Effector memory CD8-positive, alpha-beta T cell (primary cell): Measurements from ENCODE around the gene GPHN.

ENCODE experiments used
- ATAC-seq: fragments of 150-1000 bp; cut with Tn5 transposase; replicated peaks from 2 replicates; pipeline ENCODE4 v1.10.0; 2021; ENCODE audit warnings: mild to moderate bottlenecking, moderate library complexity
- DNase-seq, 3 experiments: peaks; one replicate each; pipeline ENCODE4 v3.0.0; 2021
- H3K27ac Mint-ChIP-seq, 2 donors: one replicate each; pipeline ENCODE4 v1.8.0; 2022; ENCODE audit warnings: mild to moderate bottlenecking in 2 of 2, mixed read lengths in 2 of 2, moderate library complexity in 2 of 2
- H3K27me3 Mint-ChIP-seq, 2 donors: one replicate each; pipeline ENCODE4 v1.8.0; 2022; ENCODE audit warnings: mixed read lengths in 2 of 2
- H3K36me3 Mint-ChIP-seq: one replicate; pipeline ENCODE4 v1.8.0; 2022; ENCODE audit warnings: mild to moderate bottlenecking, moderate library complexity, mixed read lengths; ENCODE audit not compliant: insufficient read depth
- H3K4me1 Mint-ChIP-seq, 2 donors: one replicate each; pipeline ENCODE4 v1.8.0; 2022; ENCODE audit warnings: low read depth in 2 of 2, mixed read lengths in 2 of 2
- H3K4me3 Mint-ChIP-seq, 2 donors: one replicate each; pipeline ENCODE4 v1.8.0; 2022; ENCODE audit warnings: mild to moderate bottlenecking in 2 of 2, mixed read lengths in 2 of 2, moderate library complexity in 2 of 2
- H3K9me3 Mint-ChIP-seq, 2 donors: one replicate each; pipeline ENCODE4 v1.8.0; 2022; ENCODE audit warnings: mixed read lengths in 2 of 2
- total RNA-seq, 9 experiments: gene quantifications; one replicate each; lab custom pipeline; 2026; lab: John Stamatoyannopoulos, UW

The GPHN gene
- total RNA-seq: 9.4 to 18.3 (median 13.6) reads per million in 9 experiments

DNA sequence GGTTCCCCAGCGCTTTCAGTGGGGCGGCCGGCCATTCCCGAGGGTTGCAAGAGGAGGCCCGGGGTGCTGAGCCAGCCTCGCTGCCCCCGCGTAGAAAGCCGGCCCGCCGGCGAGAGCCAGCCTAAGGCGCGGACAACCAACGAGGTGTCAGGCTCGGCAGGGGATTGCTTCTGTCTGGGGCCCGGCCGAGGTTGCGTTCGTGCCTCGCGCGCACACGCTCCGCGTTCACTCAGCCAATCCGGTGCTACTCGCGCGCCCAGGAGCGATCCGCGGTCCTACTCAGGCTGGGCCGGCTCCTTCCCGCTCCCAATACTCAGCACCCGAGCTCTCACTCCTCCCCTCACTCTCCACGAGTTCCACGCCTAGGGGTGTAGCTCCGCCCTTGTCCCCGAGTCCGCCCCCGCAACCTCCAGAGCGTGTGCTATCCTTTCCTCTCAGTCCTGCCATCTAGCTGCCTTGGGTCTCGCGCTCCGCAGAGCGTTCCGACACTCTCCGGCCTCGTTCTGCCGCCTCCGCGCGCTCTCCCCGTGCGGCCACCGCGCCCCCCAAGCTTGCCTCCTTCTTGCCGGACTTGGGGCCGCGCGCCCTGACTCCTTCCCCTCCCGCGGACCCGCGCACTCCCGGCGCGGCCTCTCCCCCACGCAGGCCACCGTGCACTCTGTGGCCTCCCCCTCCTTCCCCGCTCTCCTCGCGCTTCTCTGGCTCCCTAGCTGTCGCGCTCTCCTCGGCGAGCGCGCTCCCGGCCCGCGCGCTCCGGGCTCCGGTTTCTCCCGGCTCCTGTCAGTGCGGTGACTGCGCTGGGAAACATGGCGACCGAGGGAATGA is at the start of gene GPHN:
TSS of gene GPHN (plus strand) at position 426 of the 825 bp plus-strand sequence.
- DNase-seq (peak; percentile 66 to 71 (median 66)), ATAC-seq (peak; percentile 87)
- H3K27ac Mint-ChIP-seq: peak within 1 kb of the TSS; percentile 72 to 86
- H3K27me3 Mint-ChIP-seq: peaks cover 9 to 15% of the 10 kb centered on the region in 2 donors
- peak within 1 kb of the TSS; percentile 88 to 91 for H3K4me3 Mint-ChIP-seq
- peaks cover 11 to 24% of the 10 kb centered on the region in 2 donors for H3K4me1 Mint-ChIP-seq
- H3K9me3 Mint-ChIP-seq: no peaks in the 10 kb centered on the region
- peaks cover 3% of the 10 kb centered on the region for H3K36me3 Mint-ChIP-seq

DNA sequence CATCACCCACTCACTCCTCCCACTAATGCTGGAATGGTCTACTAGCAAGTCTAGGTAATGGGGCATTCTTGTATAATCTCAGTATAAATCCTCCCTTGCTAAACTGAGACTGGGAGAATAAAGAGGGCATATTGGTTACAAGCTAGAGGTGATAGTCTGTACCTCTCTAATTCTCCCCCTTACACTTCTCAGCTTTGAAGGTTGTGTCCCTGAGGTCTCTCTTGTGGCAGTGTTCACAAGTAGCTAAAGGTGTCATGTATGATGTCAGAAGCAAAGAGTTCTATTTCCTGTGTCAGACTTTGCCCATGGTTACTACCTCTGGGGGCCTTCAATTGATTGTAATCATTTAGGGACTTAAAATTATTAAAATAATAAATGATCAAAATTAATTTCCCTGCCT is 48.3 kb upstream of the GPHN start:
- Mint-ChIP-seq H3K9me3 (peaks cover 0 to 4% of the 10 kb centered on the region in 2 donors), H3K4me1 (no peaks in the 10 kb centered on the region), H3K36me3 (no peaks in the 10 kb centered on the region), H3K27ac (no peak overlapping the region), H3K4me3 (no peak overlapping the region), H3K27me3 (peaks cover 0 to 5% of the 10 kb centered on the region in 2 donors)
- no peak for DNase-seq
- ATAC-seq: peak; percentile 73

- H3K27me3 Mint-ChIP-seq: no peaks in the 10 kb centered on the region
- H3K36me3 Mint-ChIP-seq: no peaks in the 10 kb centered on the region
- H3K27ac Mint-ChIP-seq: no peak overlapping the region
- no peak for DNase-seq
- no peaks in the 10 kb centered on the region for H3K4me1 Mint-ChIP-seq
- H3K9me3 Mint-ChIP-seq: no peaks in the 10 kb centered on the region
- no peak overlapping the region for H3K4me3 Mint-ChIP-seq
- no peak for ATAC-seq
Observed at GRCh38 chr14:66464261-66464660, 43.7 kb upstream of the GPHN start.

GRCh38 chr14:66468778-66469367 is 39.1 kb upstream of the GPHN start:
- H3K27ac Mint-ChIP-seq: no peak overlapping the region
- no peaks in the 10 kb centered on the region for H3K4me1 Mint-ChIP-seq
- H3K27me3 Mint-ChIP-seq: no peaks in the 10 kb centered on the region
- H3K9me3 Mint-ChIP-seq: no peaks in the 10 kb centered on the region
- DNase-seq: no peak
- H3K36me3 Mint-ChIP-seq: no peaks in the 10 kb centered on the region
- H3K4me3 Mint-ChIP-seq: no peak overlapping the region
- ATAC-seq: no peak

GRCh38 chr14:66471584-66471983 is 36.4 kb upstream of the GPHN start:
- no peak overlapping the region for H3K27ac Mint-ChIP-seq
- ATAC-seq (no peak), DNase-seq (no peak)
- H3K27me3 Mint-ChIP-seq: no peaks in the 10 kb centered on the region
- no peak overlapping the region for H3K4me3 Mint-ChIP-seq
- H3K4me1 Mint-ChIP-seq: no peaks in the 10 kb centered on the region
- no peaks in the 10 kb centered on the region for H3K36me3 Mint-ChIP-seq
- no peaks in the 10 kb centered on the region for H3K9me3 Mint-ChIP-seq

GRCh38 chr14:66472251-66472650 is 35.7 kb upstream of the GPHN start:
- no peaks in the 10 kb centered on the region for H3K27me3 Mint-ChIP-seq
- no peak overlapping the region for H3K4me3 Mint-ChIP-seq
- no peak for ATAC-seq
- H3K36me3 Mint-ChIP-seq: no peaks in the 10 kb centered on the region
- H3K4me1 Mint-ChIP-seq: no peaks in the 10 kb centered on the region
- DNase-seq: no peak
- no peak overlapping the region for H3K27ac Mint-ChIP-seq
- no peaks in the 10 kb centered on the region for H3K9me3 Mint-ChIP-seq

GRCh38 chr14:66473223-66473622 is 34.7 kb upstream of the GPHN start:
- H3K27me3 Mint-ChIP-seq: no peaks in the 10 kb centered on the region
- ATAC-seq (no peak), DNase-seq (no peak)
- no peaks in the 10 kb centered on the region for H3K36me3 Mint-ChIP-seq
- no peaks in the 10 kb centered on the region for H3K4me1 Mint-ChIP-seq
- no peaks in the 10 kb centered on the region for H3K9me3 Mint-ChIP-seq
- H3K27ac Mint-ChIP-seq: no peak overlapping the region
- no peak overlapping the region for H3K4me3 Mint-ChIP-seq

GRCh38 chr14:66476964-66477363 is 31.0 kb upstream of the GPHN start:
- H3K27ac Mint-ChIP-seq: no peak overlapping the region
- no peaks in the 10 kb centered on the region for H3K36me3 Mint-ChIP-seq
- H3K27me3 Mint-ChIP-seq: no peaks in the 10 kb centered on the region
- H3K9me3 Mint-ChIP-seq: no peaks in the 10 kb centered on the region
- no peaks in the 10 kb centered on the region for H3K4me1 Mint-ChIP-seq
- no peak overlapping the region for H3K4me3 Mint-ChIP-seq
- ATAC-seq (no peak), DNase-seq (no peak)

GRCh38 chr14:66477567-66477966 is 30.4 kb upstream of the GPHN start:
- no peak overlapping the region for H3K27ac Mint-ChIP-seq
- no peaks in the 10 kb centered on the region for H3K27me3 Mint-ChIP-seq
- H3K9me3 Mint-ChIP-seq: no peaks in the 10 kb centered on the region
- H3K4me1 Mint-ChIP-seq: no peaks in the 10 kb centered on the region
- H3K36me3 Mint-ChIP-seq: no peaks in the 10 kb centered on the region
- no peak overlapping the region for H3K4me3 Mint-ChIP-seq
- DNase-seq (no peak), ATAC-seq (no peak)

- peaks cover 0 to 4% of the 10 kb centered on the region in 2 donors for H3K4me1 Mint-ChIP-seq
- no peak overlapping the region for H3K4me3 Mint-ChIP-seq
- no peaks in the 10 kb centered on the region for H3K36me3 Mint-ChIP-seq
- H3K27me3 Mint-ChIP-seq: no peaks in the 10 kb centered on the region
- no peak for DNase-seq
- no peaks in the 10 kb centered on the region for H3K9me3 Mint-ChIP-seq
- ATAC-seq: no peak
- no peak overlapping the region for H3K27ac Mint-ChIP-seq
Observed at GRCh38 chr14:66482873-66483272, 25.1 kb upstream of the GPHN start.

DNA sequence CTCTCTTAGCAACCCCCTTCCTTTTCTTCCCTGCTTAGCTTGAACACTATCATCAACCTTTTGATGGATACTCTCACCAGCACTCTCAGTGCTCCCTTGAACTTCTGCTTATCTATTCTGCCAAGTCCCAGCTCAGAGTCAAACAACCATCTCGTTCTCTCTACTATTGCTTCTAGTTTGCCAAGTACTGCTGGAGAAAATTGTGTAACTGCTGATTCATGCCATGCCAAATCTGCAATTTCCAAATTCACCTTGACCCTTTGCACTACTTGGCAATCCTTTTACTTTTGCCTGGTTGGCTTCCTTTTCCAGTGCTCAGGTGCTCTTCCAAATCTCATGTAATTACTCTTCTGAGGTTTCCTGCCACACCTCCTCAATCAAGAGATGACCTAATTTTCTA is 24.6 kb upstream of the GPHN start:
- no peak overlapping the region for H3K4me3 Mint-ChIP-seq
- H3K27ac Mint-ChIP-seq: no peak overlapping the region
- no peaks in the 10 kb centered on the region for H3K27me3 Mint-ChIP-seq
- no peak for ATAC-seq
- no peaks in the 10 kb centered on the region for H3K36me3 Mint-ChIP-seq
- no peaks in the 10 kb centered on the region for H3K9me3 Mint-ChIP-seq
- peaks cover 0 to 4% of the 10 kb centered on the region in 2 donors for H3K4me1 Mint-ChIP-seq
- DNase-seq: no peak

- H3K4me1 Mint-ChIP-seq: peaks cover 0 to 4% of the 10 kb centered on the region in 2 donors
- H3K27ac Mint-ChIP-seq: no peak overlapping the region
- ATAC-seq (no peak), DNase-seq (no peak)
- no peaks in the 10 kb centered on the region for H3K36me3 Mint-ChIP-seq
- no peak overlapping the region for H3K4me3 Mint-ChIP-seq
- H3K27me3 Mint-ChIP-seq: no peaks in the 10 kb centered on the region
- H3K9me3 Mint-ChIP-seq: no peaks in the 10 kb centered on the region
Observed at GRCh38 chr14:66485029-66485428, 22.9 kb upstream of the GPHN start.

GRCh38 chr14:66485910-66486421 is 22.0 kb upstream of the GPHN start, which contains the start of gene CCDC196:
CCDC196 (plus strand) TSS chr14:66486371; CDS start chr14:66486503, 132 bp downstream.
- Mint-ChIP-seq H3K27ac (no peak within 1 kb of the TSS), H3K9me3 (no peaks in the 10 kb centered on the region), H3K36me3 (no peaks in the 10 kb centered on the region), H3K4me1 (peaks cover 0 to 4% of the 10 kb centered on the region in 2 donors), H3K4me3 (no peak within 1 kb of the TSS), H3K27me3 (no peaks in the 10 kb centered on the region)
- ATAC-seq (no peak), DNase-seq (no peak)

DNA sequence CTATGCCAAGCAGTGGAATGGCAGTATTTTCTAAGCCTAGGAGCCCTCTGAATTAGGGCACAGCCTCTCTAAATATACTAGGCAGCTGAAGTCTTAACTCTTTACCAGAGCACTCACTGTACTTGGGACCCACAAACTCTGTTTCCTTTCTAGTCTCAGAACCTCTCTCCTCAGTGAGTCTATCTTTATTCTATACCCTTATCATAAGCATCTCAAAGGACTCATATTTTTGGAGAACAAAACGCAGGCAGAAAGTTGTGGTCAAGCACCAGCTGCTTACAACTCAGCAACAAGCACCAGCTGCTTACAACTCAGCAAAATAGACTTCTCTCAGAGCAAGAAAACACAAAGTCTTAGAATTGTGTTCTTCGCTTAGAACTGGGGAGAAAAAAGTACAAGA is 20.8 kb upstream of the GPHN start:
- ATAC-seq (no peak), DNase-seq (no peak)
- no peaks in the 10 kb centered on the region for H3K9me3 Mint-ChIP-seq
- no peak overlapping the region for H3K4me3 Mint-ChIP-seq
- no peak overlapping the region for H3K27ac Mint-ChIP-seq
- peaks cover 0 to 4% of the 10 kb centered on the region in 2 donors for H3K4me1 Mint-ChIP-seq
- H3K36me3 Mint-ChIP-seq: no peaks in the 10 kb centered on the region
- H3K27me3 Mint-ChIP-seq: no peaks in the 10 kb centered on the region
